Astrocyte of the cerebellum (primary cell): ENCODE measurements around the gene THRA.

Source experiments
- DNase-seq: peaks from one replicate; pipeline ENCODE4 v3.0.0-alpha.2; 2011; ENCODE audit warnings: low read depth
- H3K4me3 ChIP-seq: 2 replicates; pipeline ENCODE4 v1.5.1; 2011; ENCODE audit warnings: mild to moderate bottlenecking, low read depth, low read length, moderate library complexity
- CTCF ChIP-seq: IDR thresholded peaks from 2 replicates; pipeline ENCODE4 v1.5.1; 2012; ENCODE audit warnings: low read length, low read depth, moderate library complexity, mild to moderate bottlenecking; ENCODE audit errors: missing control alignments
- in situ Hi-C: cut with HindIII; loops from 2 replicates; pipeline ENCODE4 v1.10.0; 2017; ENCODE audit warnings: low sequenced_read_pairs

THRA gene

GRCh38 chr17:40122136-40122998 lies 59.6 kb downstream of the THRA start:
- H3K4me3 ChIP-seq = peak overlapping the region; percentile 80
- in situ Hi-C loops = no loop called here
- no peak for DNase-seq
- peak; percentile 22 for TF ChIP-seq CTCF

- H3K4me3 ChIP-seq = peak overlapping the region; percentile 80
- in situ Hi-C loops = no loop called here
- TF ChIP-seq CTCF = peak; percentile 7
- DNase-seq = no peak
These were observed 60.4 kb downstream of the THRA start for GRCh38 chr17:40122999-40123810.

- no peak for TF ChIP-seq CTCF
- H3K4me3 ChIP-seq = peak overlapping the region; percentile 80
- in situ Hi-C loops = no loop called here
- DNase-seq = no peak
These were observed 61.0 kb downstream of the THRA start for GRCh38 chr17:40123811-40124114.

GRCh38 chr17:40124279-40125141 lies 61.7 kb downstream of the THRA start:
- no peak for DNase-seq

GRCh38 chr17:40129498-40129897 lies 66.7 kb downstream of the THRA start:
- DNase-seq = no peak
- no peak overlapping the region for H3K4me3 ChIP-seq
- in situ Hi-C loops = no loop called here
- no peak for TF ChIP-seq CTCF

More at GRCh38 chr17:40124279-40125141, 61.7 kb downstream of the THRA start:
- in situ Hi-C loops = no loop called here
- H3K4me3 ChIP-seq = peak overlapping the region; percentile 80
- no peak for TF ChIP-seq CTCF
